Embryonic facial prominence (tissue), 1 donor: ENCODE measurements around the gene TNFRSF14.

Experiments used
- DNase-seq: peaks from one replicate; pipeline ENCODE4 v3.0.0-alpha.2; 2016; ENCODE audit errors: extremely low spot score

The TNFRSF14 gene

DNA sequence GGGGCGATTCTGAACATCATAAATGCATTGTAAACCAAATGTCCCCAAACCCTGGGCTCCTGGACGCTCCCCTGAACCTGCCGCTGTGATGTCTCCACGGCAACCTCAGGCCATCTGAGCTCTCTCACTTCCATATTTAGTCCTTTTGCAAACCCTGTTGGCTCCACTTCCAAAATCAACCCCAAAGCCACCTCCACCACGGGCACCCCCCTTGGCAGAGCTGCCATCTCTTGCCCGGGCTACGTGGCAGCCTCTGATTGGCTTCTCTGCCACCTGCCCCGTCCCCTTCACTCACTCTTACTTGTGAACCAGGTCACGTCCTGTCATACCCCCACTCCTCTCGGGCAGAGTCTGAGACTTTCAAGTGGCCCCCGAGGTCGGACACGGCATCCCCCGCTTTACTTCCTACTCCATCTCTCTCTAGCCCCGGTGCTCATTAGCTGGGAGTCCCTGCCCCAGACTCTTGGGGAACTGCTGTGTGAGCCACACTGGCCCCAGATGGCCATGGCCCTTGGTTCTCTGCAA is 46.2 kb downstream of the TNFRSF14 start:
- DNase-seq: no peak

DNA sequence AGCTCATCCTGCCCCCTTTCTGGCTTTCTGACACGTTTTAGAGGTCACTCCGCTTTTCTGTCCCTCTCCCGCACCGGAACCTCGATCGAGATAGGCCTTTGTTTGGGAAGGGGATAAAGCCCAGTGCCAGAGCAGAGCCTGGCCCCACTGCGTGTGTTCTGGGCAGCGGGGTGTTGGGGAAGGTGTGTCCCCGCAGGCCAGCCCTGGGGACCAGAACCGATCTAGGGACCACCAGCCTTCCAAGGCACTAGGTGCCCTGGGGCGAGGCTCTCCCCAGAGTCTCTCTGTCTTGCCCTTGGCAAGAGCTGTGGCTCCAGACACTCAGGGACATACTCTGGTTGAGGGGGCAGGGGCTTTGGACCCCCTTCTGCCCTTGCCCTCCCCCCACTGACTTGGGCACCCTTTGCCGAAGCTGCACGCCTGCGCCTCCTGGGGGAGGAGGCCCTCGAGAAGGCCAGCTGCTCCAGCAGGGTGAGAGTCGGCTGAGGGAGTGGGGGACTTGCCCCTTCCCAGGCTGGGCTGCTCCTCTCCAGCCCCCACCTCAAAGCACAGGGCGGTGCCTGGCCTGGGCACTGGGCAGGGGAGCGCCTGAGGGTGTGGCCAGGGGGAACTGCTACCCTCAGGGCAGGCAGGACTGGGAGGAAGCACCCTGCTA is 46.8 kb downstream of the TNFRSF14 start:
- no peak for DNase-seq

DNA sequence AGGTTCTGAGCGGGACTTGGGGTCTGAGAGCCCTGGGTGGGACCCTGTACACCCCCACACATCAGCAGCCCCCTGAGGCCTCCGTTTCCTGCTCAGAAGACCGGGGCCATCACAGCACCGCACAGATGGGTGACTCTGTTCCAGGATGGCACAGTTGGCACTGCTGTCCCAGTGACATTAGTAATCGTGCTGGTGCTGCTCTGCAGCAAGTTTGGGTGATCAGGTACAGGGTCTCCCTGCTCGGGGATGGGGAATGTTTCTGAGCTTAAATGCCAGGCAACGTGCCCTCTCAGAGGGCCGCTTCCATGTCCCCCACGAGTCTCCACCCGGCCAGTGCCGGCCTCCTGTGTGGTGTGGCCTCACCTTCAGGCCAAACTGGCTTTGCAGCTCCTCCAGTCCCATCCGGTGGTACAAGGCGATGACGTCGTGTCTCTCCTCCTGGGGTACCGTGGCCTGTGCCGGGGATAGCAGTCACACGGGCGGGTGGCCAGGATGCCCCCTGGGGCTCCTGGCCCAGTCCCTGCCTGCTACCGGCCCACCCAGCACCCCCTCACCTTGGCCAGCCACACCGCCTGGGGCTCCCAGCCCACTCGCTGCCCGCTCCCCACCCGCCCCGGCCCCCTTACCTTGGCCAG is 47.5 kb downstream of the TNFRSF14 start:
- no peak for DNase-seq

GRCh38 chr1:2604156-2604843 is 48.1 kb downstream of the TNFRSF14 start:
- no peak for DNase-seq

GRCh38 chr1:2604844-2605508 is 48.8 kb downstream of the TNFRSF14 start:
- DNase-seq: no peak

DNA sequence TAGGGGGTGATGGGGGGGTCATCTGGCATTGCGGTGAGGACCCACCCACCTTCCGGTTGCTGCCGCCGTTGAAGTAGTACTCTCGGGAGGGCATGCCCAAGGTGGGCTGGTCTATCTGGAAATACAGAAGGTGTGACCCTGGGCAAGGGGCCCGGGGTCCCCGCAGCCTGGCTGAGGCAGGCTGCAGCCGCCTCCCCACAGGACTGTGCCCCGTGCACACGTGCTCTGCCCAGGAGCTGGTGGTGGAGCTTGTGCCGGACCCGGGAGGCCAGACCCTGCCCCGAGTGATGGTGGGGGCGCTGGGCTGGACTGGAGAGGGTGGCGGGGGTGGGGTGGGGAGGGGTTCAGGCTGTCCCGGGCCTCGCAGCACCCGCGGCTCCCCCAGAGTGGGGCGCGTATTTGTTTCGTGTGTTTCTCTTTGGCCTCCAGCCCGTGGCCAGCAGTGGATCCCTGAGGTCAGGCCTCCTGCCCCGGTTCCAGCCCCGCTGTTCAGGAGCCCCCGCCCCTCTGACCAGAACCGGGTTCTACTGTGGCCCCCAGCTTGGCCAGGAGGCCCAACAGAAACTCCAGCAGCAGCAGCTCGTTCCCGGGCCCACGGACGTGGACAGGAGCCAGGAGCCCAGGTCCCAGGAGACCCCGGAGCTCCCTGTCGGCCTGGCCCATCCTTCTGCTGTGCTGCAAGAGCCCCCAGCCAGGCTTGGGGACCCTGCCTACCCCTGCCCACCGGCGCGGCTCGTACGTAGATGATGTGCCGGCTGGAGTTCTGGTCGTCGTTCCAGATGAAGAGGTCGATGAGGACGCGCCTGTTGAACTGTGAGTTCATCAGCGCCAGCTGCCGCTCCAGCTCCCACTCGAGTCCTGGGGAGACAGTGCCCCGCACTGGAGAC is 49.6 kb downstream of the TNFRSF14 start:
- no peak for DNase-seq

- DNase-seq: no peak
Observed at GRCh38 chr1:2606396-2606880, 50.3 kb downstream of the TNFRSF14 start.

- DNase-seq: no peak
Observed at GRCh38 chr1:2606881-2607621, 50.9 kb downstream of the TNFRSF14 start.

- DNase-seq: no peak
Observed at GRCh38 chr1:2607641-2608091, 51.5 kb downstream of the TNFRSF14 start.

- no peak for DNase-seq
Observed at GRCh38 chr1:2609319-2610035, 53.3 kb downstream of the TNFRSF14 start.

GRCh38 chr1:2610036-2610959 is 54.1 kb downstream of the TNFRSF14 start:
- no peak for DNase-seq

GRCh38 chr1:2611031-2611501 is 54.9 kb downstream of the TNFRSF14 start:
- DNase-seq: no peak

- no peak for DNase-seq
Observed at GRCh38 chr1:2611621-2612437, 55.7 kb downstream of the TNFRSF14 start.

GRCh38 chr1:2612591-2613365 is 56.6 kb downstream of the TNFRSF14 start:
- DNase-seq: no peak
